Measurements from ENCODE around the gene EIF2AK3. TPM values are rescaled to one million over a fixed set of nuclear protein-coding genes. Genes with fewer than 3 reads are reported as not detected.

EIF2AK3 gene
- total RNA-seq, 1 donor from 2014 or later = 16.6 TPM

DNA sequence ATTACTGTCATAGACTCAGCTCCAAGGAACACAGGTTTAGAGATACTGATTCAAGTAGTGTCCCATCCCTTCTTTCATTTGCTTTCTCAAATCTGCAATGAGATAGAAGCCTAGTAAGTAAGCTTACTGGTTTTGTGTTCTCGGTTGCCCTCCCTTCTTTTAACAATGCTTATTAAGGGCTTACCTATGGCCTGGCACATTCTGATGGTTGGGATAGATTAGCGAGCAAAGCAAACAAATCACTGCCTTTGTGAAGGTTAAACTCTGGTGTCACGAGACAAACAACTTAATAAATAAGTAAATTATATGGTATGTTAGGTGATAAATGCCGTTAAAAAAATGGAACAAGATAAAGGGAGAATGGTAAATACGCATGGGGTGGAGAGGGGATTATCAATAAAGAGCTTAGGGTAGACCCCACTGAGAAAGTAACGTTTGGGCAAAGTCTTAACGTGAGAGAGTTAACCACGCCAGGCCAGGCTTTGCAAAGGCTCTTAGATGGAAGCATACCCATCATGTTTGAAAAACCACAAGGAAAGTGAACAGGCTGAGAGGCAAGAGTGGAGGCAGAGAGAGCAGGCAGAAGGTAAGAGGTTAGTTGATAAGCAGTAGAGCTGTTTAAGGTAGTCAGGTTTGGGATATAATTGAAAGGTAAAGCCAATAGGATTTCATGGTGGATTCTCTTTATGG, 31.0 kb downstream of the EIF2AK3 start:
- Mint-ChIP-seq H3K4me1 (ENCODE audit: unreplicated experiment) (peaks cover 19% of the 10 kb centered on the region), H3K9me3 (ENCODE audit: unreplicated experiment) (no peaks in the 10 kb centered on the region), H3K27ac (ENCODE audit: unreplicated experiment) (no peak overlapping the region), H3K36me3 (ENCODE audit: unreplicated experiment) (peaks cover 8% of the 10 kb centered on the region), H3K27me3 (ENCODE audit: unreplicated experiment) (no peaks in the 10 kb centered on the region), H3K4me3 (ENCODE audit: unreplicated experiment) (no peak overlapping the region)
- DNase-seq (ENCODE audit: extremely low spot score, unreplicated experiment) = no peak
- TF ChIP-seq, protein P1, sequence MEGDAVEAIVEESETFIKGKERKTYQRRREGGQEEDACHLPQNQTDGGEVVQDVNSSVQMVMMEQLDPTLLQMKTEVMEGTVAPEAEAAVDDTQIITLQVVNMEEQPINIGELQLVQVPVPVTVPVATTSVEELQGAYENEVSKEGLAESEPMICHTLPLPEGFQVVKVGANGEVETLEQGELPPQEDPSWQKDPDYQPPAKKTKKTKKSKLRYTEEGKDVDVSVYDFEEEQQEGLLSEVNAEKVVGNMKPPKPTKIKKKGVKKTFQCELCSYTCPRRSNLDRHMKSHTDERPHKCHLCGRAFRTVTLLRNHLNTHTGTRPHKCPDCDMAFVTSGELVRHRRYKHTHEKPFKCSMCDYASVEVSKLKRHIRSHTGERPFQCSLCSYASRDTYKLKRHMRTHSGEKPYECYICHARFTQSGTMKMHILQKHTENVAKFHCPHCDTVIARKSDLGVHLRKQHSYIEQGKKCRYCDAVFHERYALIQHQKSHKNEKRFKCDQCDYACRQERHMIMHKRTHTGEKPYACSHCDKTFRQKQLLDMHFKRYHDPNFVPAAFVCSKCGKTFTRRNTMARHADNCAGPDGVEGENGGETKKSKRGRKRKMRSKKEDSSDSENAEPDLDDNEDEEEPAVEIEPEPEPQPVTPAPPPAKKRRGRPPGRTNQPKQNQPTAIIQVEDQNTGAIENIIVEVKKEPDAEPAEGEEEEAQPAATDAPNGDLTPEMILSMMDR (IDR thresholded peaks at IDR 0.05) = no peak

DNA sequence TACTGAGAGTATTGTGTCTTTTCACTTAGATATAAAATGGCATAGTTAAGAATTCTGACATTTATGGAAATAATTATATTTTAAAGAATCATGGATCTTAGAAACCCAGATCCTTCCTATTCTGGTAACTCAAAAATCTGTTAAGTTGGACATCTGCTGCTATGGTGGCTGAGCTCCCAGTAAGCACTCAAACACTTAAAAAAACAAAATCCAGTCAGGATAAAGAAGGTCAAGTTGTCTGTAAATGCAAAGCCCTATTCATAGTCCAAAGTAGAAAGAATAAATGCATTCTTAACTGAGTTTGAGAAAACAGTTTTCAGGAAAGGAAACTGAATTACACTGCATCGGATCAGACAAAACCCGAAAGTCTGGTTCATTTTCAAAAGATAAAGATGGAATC, 35.6 kb downstream of the EIF2AK3 start:
- Mint-ChIP-seq H3K4me3 (ENCODE audit: unreplicated experiment) (no peak overlapping the region), H3K9me3 (ENCODE audit: unreplicated experiment) (no peaks in the 10 kb centered on the region), H3K4me1 (ENCODE audit: unreplicated experiment) (no peaks in the 10 kb centered on the region), H3K27me3 (ENCODE audit: unreplicated experiment) (no peaks in the 10 kb centered on the region), H3K27ac (ENCODE audit: unreplicated experiment) (no peak overlapping the region), H3K36me3 (ENCODE audit: unreplicated experiment) (peaks cover 19% of the 10 kb centered on the region)
- DNase-seq (ENCODE audit: extremely low spot score, unreplicated experiment) = no peak
- TF ChIP-seq, protein P1 (IDR thresholded peaks at IDR 0.05) = no peak

DNA sequence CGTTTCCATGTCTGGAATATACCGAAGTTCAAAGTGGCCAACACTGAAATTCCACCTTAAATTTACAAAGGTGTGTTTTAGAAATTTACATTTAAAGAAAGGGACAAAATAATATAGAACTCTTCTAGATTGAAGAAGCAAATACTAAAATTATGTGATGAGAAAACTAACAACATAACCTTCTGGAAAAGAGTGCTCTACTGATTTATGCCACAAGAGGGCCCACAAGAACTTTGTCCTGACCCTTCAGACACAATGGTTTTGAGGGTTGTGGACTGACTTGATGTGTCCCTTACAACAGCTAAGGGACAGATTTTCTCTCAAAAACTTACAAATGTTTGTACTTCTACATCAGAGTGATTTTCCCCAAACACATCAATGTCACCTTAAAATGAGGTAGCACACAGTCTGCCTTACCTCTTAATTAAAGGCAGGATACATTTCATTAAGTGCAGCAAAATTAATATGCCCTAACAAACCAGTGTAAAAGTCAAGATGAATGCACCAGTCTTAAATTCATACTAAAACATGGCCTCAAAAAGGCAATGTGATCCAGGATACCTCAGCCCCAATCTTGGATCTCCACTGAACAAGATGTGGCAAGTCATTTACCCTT, 36.2 kb downstream of the EIF2AK3 start:
- Mint-ChIP-seq H3K9me3 (ENCODE audit: unreplicated experiment) (no peaks in the 10 kb centered on the region), H3K4me3 (ENCODE audit: unreplicated experiment) (no peak overlapping the region), H3K27ac (ENCODE audit: unreplicated experiment) (no peak overlapping the region), H3K36me3 (ENCODE audit: unreplicated experiment) (peaks cover 19% of the 10 kb centered on the region), H3K27me3 (ENCODE audit: unreplicated experiment) (no peaks in the 10 kb centered on the region), H3K4me1 (ENCODE audit: unreplicated experiment) (no peaks in the 10 kb centered on the region)
- TF ChIP-seq, protein P1 (IDR thresholded peaks at IDR 0.05) = peak; percentile 85
- DNase-seq (ENCODE audit: extremely low spot score, unreplicated experiment) = no peak

DNA sequence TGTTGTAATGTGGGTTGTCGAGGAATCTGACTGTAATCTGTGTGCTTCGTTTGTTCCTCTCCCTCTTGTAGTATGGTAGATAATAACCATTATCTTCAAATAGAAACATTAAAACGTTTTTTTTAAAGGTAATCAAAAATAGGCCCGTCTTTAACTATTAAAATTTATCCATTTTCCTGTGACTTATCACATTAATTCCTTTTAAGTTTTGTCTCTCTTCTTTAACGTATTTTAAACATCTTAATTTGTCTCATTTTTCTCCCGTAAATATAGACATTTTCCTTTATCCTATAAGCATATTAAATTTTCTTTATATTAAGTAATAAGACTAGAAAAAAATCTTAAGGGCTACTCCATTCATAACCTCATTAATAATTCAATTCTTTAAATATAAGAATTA, 41.3 kb downstream of the EIF2AK3 start:
- no peaks in the 10 kb centered on the region for H3K4me1 Mint-ChIP-seq (ENCODE audit: unreplicated experiment)
- TF ChIP-seq, protein P1 (IDR thresholded peaks at IDR 0.05) = no peak
- H3K36me3 Mint-ChIP-seq (ENCODE audit: unreplicated experiment) = peaks cover 26% of the 10 kb centered on the region
- no peak overlapping the region for H3K4me3 Mint-ChIP-seq (ENCODE audit: unreplicated experiment)
- no peaks in the 10 kb centered on the region for H3K27me3 Mint-ChIP-seq (ENCODE audit: unreplicated experiment)
- no peaks in the 10 kb centered on the region for H3K9me3 Mint-ChIP-seq (ENCODE audit: unreplicated experiment)
- no peak overlapping the region for H3K27ac Mint-ChIP-seq (ENCODE audit: unreplicated experiment)
- DNase-seq (ENCODE audit: extremely low spot score, unreplicated experiment) = no peak

DNA sequence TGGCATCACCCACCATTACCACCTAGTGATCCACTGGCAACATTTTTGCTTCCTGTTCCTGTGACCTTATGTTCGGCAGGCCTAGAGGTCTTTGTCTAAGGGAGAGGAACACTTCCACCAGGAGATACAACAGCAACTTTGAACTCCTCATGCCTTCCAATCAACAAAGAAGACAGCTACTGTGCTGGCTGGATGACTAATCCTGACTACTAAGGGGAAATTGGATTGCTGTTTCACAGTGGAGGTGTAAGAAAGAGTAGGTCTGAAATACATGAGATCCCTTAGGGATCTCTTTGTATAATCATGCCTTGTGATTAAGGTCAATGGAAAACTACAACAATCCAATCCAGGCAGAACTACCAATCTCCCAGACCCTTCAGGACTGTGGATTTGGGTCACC, 45.2 kb downstream of the EIF2AK3 start:
- no peak for DNase-seq (ENCODE audit: extremely low spot score, unreplicated experiment)
- no peaks in the 10 kb centered on the region for H3K27me3 Mint-ChIP-seq (ENCODE audit: unreplicated experiment)
- no peaks in the 10 kb centered on the region for H3K4me1 Mint-ChIP-seq (ENCODE audit: unreplicated experiment)
- no peak overlapping the region for H3K4me3 Mint-ChIP-seq (ENCODE audit: unreplicated experiment)
- TF ChIP-seq, protein P1 (IDR thresholded peaks at IDR 0.05) = no peak
- no peak overlapping the region for H3K27ac Mint-ChIP-seq (ENCODE audit: unreplicated experiment)
- H3K36me3 Mint-ChIP-seq (ENCODE audit: unreplicated experiment) = peaks cover 30% of the 10 kb centered on the region
- no peaks in the 10 kb centered on the region for H3K9me3 Mint-ChIP-seq (ENCODE audit: unreplicated experiment)

Measured in osteocyte (in vitro differentiated cells).